Neural progenitor cell (in vitro differentiated cells): Measurements from ENCODE around the gene DLG2.

Experiments
- CTCF ChIP-seq: fragments of 200-600 bp; sonication (generic); IDR thresholded peaks from 2 replicates; pipeline ENCODE4 v1.5.1; 2017; ENCODE audit warnings: antibody characterized with exemption, mild to moderate bottlenecking
- EZH2 ChIP-seq: fragments of 200-600 bp; sonication (generic); IDR thresholded peaks from 2 replicates; pipeline ENCODE4 v1.6.1; 2017; ENCODE audit warnings: antibody characterized with exemption, mild to moderate bottlenecking, moderate library complexity
- EZH2phosphoT487 ChIP-seq: fragments of 200-600 bp; sonication (generic); IDR thresholded peaks from 2 replicates; pipeline ENCODE4 v1.6.1; 2017; ENCODE audit warnings: antibody characterized with exemption

GRCh38 chr11:83662494-83662893 is 1964.7 kb downstream of the DLG2 start:
- no peak for TF ChIP-seq CTCF
- TF ChIP-seq EZH2 = no peak
- no peak for TF ChIP-seq EZH2phosphoT487
